ENCODE measurements around the gene SLC1A2.
A peak's percentile ranks its signal among the peaks of the same experiment; 100 is the strongest.

The SLC1A2 gene

GRCh38 chr11:35302398-35302797, 117.0 kb downstream of the SLC1A2 start:
- no peak for DNase-seq (ENCODE audit: low read depth)

GRCh38 chr11:35298369-35298768, 121.0 kb downstream of the SLC1A2 start:
- no peak for DNase-seq (ENCODE audit: low read depth)

- DNase-seq (ENCODE audit: low read depth), result no peak
Measured at GRCh38 chr11:35295751-35296150, 123.6 kb downstream of the SLC1A2 start.

GRCh38 chr11:35293699-35294098, 125.7 kb downstream of the SLC1A2 start:
- no peak for DNase-seq (ENCODE audit: low read depth)

- no peak for DNase-seq (ENCODE audit: low read depth)
Measured at GRCh38 chr11:35293035-35293434, 126.3 kb downstream of the SLC1A2 start.

- no peak for DNase-seq (ENCODE audit: low read depth)
Measured at GRCh38 chr11:35292279-35292678, 127.1 kb downstream of the SLC1A2 start.

GRCh38 chr11:35290876-35291275, 128.5 kb downstream of the SLC1A2 start:
- no peak for DNase-seq (ENCODE audit: low read depth)

GRCh38 chr11:35289821-35290220, 129.5 kb downstream of the SLC1A2 start:
- DNase-seq (ENCODE audit: low read depth), result peak; percentile 57

GRCh38 chr11:35288817-35289541, 130.4 kb downstream of the SLC1A2 start:
- DNase-seq (ENCODE audit: low read depth), result peak; percentile 45

GRCh38 chr11:35288309-35288708, 131.0 kb downstream of the SLC1A2 start:
- no peak for DNase-seq (ENCODE audit: low read depth)

- DNase-seq (ENCODE audit: low read depth), result no peak
Measured at GRCh38 chr11:35287344-35287890, 131.9 kb downstream of the SLC1A2 start.

- DNase-seq (ENCODE audit: low read depth), result no peak
Measured at GRCh38 chr11:35286126-35286525, 133.2 kb downstream of the SLC1A2 start.

GRCh38 chr11:35285471-35285870, 133.9 kb downstream of the SLC1A2 start:
- DNase-seq (ENCODE audit: low read depth), result no peak

GRCh38 chr11:35282221-35282882, 137.0 kb downstream of the SLC1A2 start:
- no peak for DNase-seq (ENCODE audit: low read depth)

GRCh38 chr11:35281169-35281688, 138.1 kb downstream of the SLC1A2 start:
- DNase-seq (ENCODE audit: low read depth), result no peak

GRCh38 chr11:35280727-35281126, 138.6 kb downstream of the SLC1A2 start:
- no peak for DNase-seq (ENCODE audit: low read depth)

- DNase-seq (ENCODE audit: low read depth), result no peak
Measured at GRCh38 chr11:35277827-35278226, 141.5 kb downstream of the SLC1A2 start.

- DNase-seq (ENCODE audit: low read depth), result no peak
Measured at GRCh38 chr11:35276396-35277145, 142.8 kb downstream of the SLC1A2 start.

- DNase-seq (ENCODE audit: low read depth), result no peak
Measured at GRCh38 chr11:35275786-35276170, 143.6 kb downstream of the SLC1A2 start.

GRCh38 chr11:35274909-35275785, 144.2 kb downstream of the SLC1A2 start:
- DNase-seq (ENCODE audit: low read depth), result no peak

GRCh38 chr11:35272391-35272902, 146.9 kb downstream of the SLC1A2 start:
- DNase-seq (ENCODE audit: low read depth), result no peak
